ENCODE results near the gene GPBAR1. TPM values are rescaled to one million over a fixed set of nuclear protein-coding genes. Genes with fewer than 3 reads are reported as not detected.

The GPBAR1 gene
- total RNA-seq, 1 experiment from 2014 or later = 0.12 TPM

GRCh38 chr2:218244204-218244603, 16.6 kb upstream of the GPBAR1 start:
- no peak for DNase-seq (ENCODE audit: low read depth)

- no peak for DNase-seq (ENCODE audit: low read depth)
Measured at GRCh38 chr2:218244665-218245064, 16.1 kb upstream of the GPBAR1 start.

GRCh38 chr2:218245214-218245613, 15.6 kb upstream of the GPBAR1 start:
- no peak for DNase-seq (ENCODE audit: low read depth)

GRCh38 chr2:218249691-218250090, 11.1 kb upstream of the GPBAR1 start:
- no peak for DNase-seq (ENCODE audit: low read depth)

- no peak for DNase-seq (ENCODE audit: low read depth)
Measured at GRCh38 chr2:218252509-218253231, 8.1 kb upstream of the GPBAR1 start.

GRCh38 chr2:218253232-218253625, 7.6 kb upstream of the GPBAR1 start:
- no peak for DNase-seq (ENCODE audit: low read depth)

- no peak for DNase-seq (ENCODE audit: low read depth)
Measured at GRCh38 chr2:218255446-218255845, 5.4 kb upstream of the GPBAR1 start.

GRCh38 chr2:218256612-218257350, 4.0 kb upstream of the GPBAR1 start:
- DNase-seq (ENCODE audit: low read depth) = no peak

- peak; percentile 30 for DNase-seq (ENCODE audit: low read depth)
Measured at GRCh38 chr2:218257390-218257981, 3.3 kb upstream of the GPBAR1 start.

GRCh38 chr2:218259099-218259961, 1.5 kb upstream of the GPBAR1 start:
- peak; percentile 39 for DNase-seq (ENCODE audit: low read depth)

GRCh38 chr2:218260166-218260565, 649 bp upstream of the GPBAR1 start:
- no peak for DNase-seq (ENCODE audit: low read depth)

- no peak for DNase-seq (ENCODE audit: low read depth)
Measured at GRCh38 chr2:218261423-218262236, 815 bp downstream of the GPBAR1 start.

- no peak for DNase-seq (ENCODE audit: low read depth)
Measured at GRCh38 chr2:218262237-218262600, 1.4 kb downstream of the GPBAR1 start.

- no peak for DNase-seq (ENCODE audit: low read depth)
Measured at GRCh38 chr2:218262631-218263586, 2.1 kb downstream of the GPBAR1 start.

- no peak for DNase-seq (ENCODE audit: low read depth)
Measured at GRCh38 chr2:218263817-218264641, 3.2 kb downstream of the GPBAR1 start.

- DNase-seq (ENCODE audit: low read depth) = no peak
Measured at GRCh38 chr2:218264773-218265561, 4.2 kb downstream of the GPBAR1 start.

- no peak for DNase-seq (ENCODE audit: low read depth)
Measured at GRCh38 chr2:218265626-218266025, 4.8 kb downstream of the GPBAR1 start.

GRCh38 chr2:218266316-218266979, 5.6 kb downstream of the GPBAR1 start:
- DNase-seq (ENCODE audit: low read depth) = no peak

Measured in RPMI7951 (cell line).